ENCODE results near the gene SLC26A8.
"Not testable (repeated sequence)": the region's sequence is repeated elsewhere in the genome, so short reads cannot be mapped to it uniquely, and the experiment has no call there.

Gene SLC26A8

DNA sequence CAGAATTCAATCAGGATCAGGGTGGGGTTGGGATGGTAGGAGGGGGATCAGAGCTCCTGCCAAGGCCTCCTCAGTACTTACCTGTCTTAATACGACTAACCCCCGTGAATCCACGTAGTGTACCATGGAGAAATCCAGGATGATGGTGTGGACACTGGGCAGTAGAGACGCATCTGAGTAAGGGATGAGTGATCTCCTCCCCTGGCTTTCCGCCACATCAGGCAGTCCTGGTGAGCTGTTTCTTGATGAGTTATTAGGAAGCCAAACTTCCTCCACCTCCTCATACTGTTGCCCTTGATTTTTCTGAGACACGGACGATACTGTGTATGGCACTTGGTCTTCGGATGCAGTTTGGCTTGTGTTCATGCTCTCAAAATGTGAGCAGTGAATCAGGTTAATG lies 69.4 kb downstream of the SLC26A8 start:
- no peak overlapping the region for H3K4me3 ChIP-seq (ENCODE audit: low read depth, low read length)
- TF ChIP-seq, protein P1, sequence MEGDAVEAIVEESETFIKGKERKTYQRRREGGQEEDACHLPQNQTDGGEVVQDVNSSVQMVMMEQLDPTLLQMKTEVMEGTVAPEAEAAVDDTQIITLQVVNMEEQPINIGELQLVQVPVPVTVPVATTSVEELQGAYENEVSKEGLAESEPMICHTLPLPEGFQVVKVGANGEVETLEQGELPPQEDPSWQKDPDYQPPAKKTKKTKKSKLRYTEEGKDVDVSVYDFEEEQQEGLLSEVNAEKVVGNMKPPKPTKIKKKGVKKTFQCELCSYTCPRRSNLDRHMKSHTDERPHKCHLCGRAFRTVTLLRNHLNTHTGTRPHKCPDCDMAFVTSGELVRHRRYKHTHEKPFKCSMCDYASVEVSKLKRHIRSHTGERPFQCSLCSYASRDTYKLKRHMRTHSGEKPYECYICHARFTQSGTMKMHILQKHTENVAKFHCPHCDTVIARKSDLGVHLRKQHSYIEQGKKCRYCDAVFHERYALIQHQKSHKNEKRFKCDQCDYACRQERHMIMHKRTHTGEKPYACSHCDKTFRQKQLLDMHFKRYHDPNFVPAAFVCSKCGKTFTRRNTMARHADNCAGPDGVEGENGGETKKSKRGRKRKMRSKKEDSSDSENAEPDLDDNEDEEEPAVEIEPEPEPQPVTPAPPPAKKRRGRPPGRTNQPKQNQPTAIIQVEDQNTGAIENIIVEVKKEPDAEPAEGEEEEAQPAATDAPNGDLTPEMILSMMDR (IDR thresholded peaks at IDR 0.05; ENCODE audit: borderline replicate concordance, insufficient read depth, low read depth, low read length), result no peak

DNA sequence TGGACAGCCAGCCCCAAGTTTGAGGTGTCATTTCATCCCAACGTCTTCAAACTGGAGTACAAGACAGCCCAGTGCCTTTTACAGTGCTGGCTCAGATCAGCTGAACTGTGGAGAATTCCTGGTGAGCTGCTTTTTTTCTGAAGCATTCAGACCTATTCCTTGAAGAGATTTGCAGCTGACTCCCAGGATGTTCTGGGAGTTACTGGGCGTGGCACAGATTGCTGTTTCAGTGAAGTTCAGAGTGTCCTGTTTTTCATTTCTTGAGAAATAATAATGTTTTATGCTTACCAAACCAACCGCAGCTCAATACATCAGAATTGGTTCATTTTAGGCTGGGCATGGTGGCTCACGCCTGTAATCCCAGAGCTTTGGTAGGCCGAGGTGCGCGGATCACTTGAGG lies 70.1 kb downstream of the SLC26A8 start:
- no peak overlapping the region for H3K4me3 ChIP-seq (ENCODE audit: low read depth, low read length)
- TF ChIP-seq, protein P1 (IDR thresholded peaks at IDR 0.05; ENCODE audit: borderline replicate concordance, insufficient read depth, low read depth, low read length), result no peak

GRCh38 chr6:35948725-35949124 lies 75.7 kb downstream of the SLC26A8 start:
- TF ChIP-seq, protein P1 (IDR thresholded peaks at IDR 0.05; ENCODE audit: borderline replicate concordance, insufficient read depth, low read depth, low read length), result 0 out of 2 replicates have a peak, but pooled peaks have one; percentile 29
- H3K4me3 ChIP-seq (ENCODE audit: low read depth, low read length), result no peak overlapping the region

DNA sequence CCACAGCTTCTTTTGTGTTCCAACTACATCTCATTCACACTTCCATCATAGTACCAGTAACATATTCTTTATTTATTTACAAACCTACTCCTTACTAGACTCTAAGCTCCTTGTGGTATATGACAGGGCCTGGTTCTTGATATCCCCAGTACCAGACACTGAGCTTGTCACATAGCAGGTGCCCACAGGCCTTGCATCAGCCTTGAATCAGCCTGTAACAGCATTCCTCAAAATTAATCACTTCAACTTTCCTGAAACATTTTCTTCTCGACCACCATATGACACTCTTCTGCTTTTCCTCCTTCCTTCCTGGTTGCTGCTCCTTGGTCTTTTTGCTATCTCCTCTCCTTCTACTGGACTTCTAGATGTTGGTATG lies 78.8 kb downstream of the SLC26A8 start:
- TF ChIP-seq, protein P1 (IDR thresholded peaks at IDR 0.05; ENCODE audit: borderline replicate concordance, insufficient read depth, low read depth, low read length), result no peak
- no peak overlapping the region for H3K4me3 ChIP-seq (ENCODE audit: low read depth, low read length)

DNA sequence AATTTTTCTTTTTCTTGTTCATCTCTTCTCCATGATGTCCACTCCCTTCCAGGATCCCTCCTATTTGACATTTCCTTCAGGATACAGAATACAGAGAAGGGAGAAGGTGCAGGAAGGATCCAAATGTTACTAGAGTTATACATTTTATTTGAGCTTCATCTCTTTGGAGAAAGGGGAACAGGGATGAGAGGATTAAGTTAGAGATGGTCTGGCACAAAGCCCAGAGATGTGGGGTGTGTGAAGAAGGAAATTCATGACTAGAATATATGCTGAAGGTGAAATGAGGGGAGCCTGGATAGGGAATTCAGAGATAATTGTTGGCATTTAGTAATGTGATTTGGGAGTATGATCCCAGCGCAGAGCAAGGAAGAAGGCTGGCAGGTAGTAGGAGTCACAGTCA lies 81.1 kb downstream of the SLC26A8 start:
- no peak overlapping the region for H3K4me3 ChIP-seq (ENCODE audit: low read depth, low read length)
- TF ChIP-seq, protein P1 (IDR thresholded peaks at IDR 0.05; ENCODE audit: borderline replicate concordance, insufficient read depth, low read depth, low read length), result no peak

DNA sequence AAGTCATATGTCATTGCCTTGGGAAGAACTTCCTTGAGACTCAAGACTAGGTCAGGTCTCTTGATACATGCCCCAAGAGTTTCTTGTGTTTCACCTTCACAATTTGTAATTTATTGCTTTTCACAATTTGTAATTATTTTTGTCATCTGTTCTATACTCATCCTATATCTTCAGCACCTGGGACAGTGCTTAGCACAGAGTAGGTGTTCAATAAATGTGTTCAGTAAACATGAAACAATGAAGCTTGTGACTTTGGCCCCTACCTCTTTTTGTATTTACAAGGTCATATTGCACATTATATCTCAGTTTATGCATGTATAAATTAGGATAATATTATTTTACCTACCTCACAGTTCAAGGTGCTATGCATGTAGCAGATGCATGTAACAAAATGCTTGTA lies 82.1 kb downstream of the SLC26A8 start:
- TF ChIP-seq, protein P1 (IDR thresholded peaks at IDR 0.05; ENCODE audit: borderline replicate concordance, insufficient read depth, low read depth, low read length), result no peak
- H3K4me3 ChIP-seq (ENCODE audit: low read depth, low read length), result no peak overlapping the region

- H3K4me3 ChIP-seq (ENCODE audit: low read depth, low read length), result not testable (repeated sequence)
Measured at GRCh38 chr6:35941170-35941569, 83.3 kb downstream of the SLC26A8 start.

DNA sequence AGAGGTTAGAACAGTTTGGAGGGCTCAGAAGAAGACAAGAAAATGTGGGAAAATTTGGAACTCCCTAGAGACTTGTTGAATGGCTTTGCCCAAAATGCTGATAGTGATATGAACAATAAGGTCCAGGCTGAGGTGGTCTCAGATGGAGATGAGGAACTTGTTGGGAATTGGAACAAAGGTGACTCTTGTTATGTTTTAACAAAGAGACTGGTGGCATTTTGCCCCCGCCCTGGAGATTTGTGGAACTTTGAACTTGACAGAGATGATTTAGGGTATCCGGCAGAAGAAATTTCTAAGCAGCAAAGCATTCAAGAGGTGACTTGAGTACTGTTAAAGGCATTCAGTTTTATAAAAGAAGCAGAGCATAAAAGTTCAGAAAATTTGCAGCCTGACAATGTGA lies 84.4 kb downstream of the SLC26A8 start:
- H3K4me3 ChIP-seq (ENCODE audit: low read depth, low read length), result not testable (repeated sequence)

DNA sequence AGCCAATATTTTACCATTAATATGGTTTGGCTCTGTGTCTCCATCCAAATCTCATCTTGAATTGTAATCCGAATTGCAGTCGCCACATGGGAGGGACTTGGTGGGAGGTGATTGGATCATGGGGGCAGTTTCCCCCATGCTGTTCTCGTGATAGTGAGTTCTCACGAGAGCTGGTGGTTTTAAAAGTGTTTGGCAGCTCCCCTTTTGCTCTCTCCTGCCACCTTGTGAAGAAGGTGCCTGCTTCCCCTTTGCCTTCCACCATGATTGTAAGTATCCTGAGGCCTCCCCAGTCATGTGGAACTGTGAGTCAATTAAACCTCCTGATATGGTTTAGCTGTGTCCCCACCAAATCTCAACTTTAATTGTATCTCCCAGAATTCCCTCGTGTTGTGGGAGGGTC lies 85.2 kb downstream of the SLC26A8 start:
- not testable (repeated sequence) for H3K4me3 ChIP-seq (ENCODE audit: low read depth, low read length)
